H1 (cell line): ENCODE measurements around the gene APLP1. TPM values are rescaled to one million over a fixed set of nuclear protein-coding genes. Genes with fewer than 3 reads are reported as not detected.

Experiments used
- CTCF ChIA-PET: fragments of 300-600 bp; sonication (Branson Sonifier 250); formaldehyde crosslinking; loops from one replicate; lab custom pipeline; 2021; ENCODE audit not compliant: partially characterized antibody; lab: Charles Lee
- POLR2A ChIA-PET: fragments of 300-600 bp; sonication (Branson Sonifier 250); formaldehyde crosslinking; loops from one replicate; lab custom pipeline; 2021; ENCODE audit warnings: inconsistent platforms; ENCODE audit not compliant: partially characterized antibody; lab: Charles Lee
- DNase-seq, 2 experiments: peaks; one replicate each; pipeline versions ENCODE4 v3.0.0 to v3.0.0-alpha.2; 2010 to 2022; ENCODE audit warnings: low spot score in 2 of 2, low read depth in 1 of 2, mixed read lengths in 1 of 2
- FAIRE-seq: peaks from 2 replicates; lab custom pipeline; 2011; peaks lifted over from hg19 to GRCh38; lab: Jason Lieb, UNC
- H2AFZ ChIP-seq: 2 replicates; pipeline ENCODE4 v1.8.1; 2012; ENCODE audit warnings: low read length, inconsistent platforms
- H2AK5ac ChIP-seq: 2 replicates; pipeline ENCODE4 v1.6.1; 2013; ENCODE audit warnings: low read depth, low read length
- H2BK120ac ChIP-seq: replicated peaks from 2 replicates; pipeline ENCODE3; 2013; ENCODE audit warnings: low read depth, low read length, inconsistent platforms
- H2BK12ac ChIP-seq: 2 replicates; pipeline ENCODE4 v1.6.1; 2013; ENCODE audit warnings: low read depth, low read length
- H2BK15ac ChIP-seq: 2 replicates; pipeline ENCODE4 v1.6.1; 2013; ENCODE audit warnings: low read length
- H2BK20ac ChIP-seq: 2 replicates; pipeline ENCODE4 v1.6.1; 2013; ENCODE audit warnings: low read length
- H2BK5ac ChIP-seq: 2 replicates; pipeline ENCODE4 v1.6.1; 2013; ENCODE audit warnings: low read depth, low read length
- H3K14ac ChIP-seq: 2 replicates; pipeline ENCODE4 v1.6.1; 2013; ENCODE audit warnings: inconsistent platforms; ENCODE audit not compliant: insufficient read length
- H3K18ac ChIP-seq: 2 replicates; pipeline ENCODE4 v1.6.1; 2013; ENCODE audit warnings: low read length; ENCODE audit errors: extremely low read depth
- H3K23ac ChIP-seq: 2 replicates; pipeline ENCODE4 v1.6.1; 2013; ENCODE audit warnings: inconsistent platforms; ENCODE audit not compliant: insufficient read length
- H3K23me2 ChIP-seq: 2 replicates; pipeline ENCODE4 v1.6.1; 2013; ENCODE audit warnings: low read depth, low read length
- H3K27ac ChIP-seq: 2 replicates; pipeline ENCODE4 v1.6.1; 2011; ENCODE audit warnings: low read depth, low read length, inconsistent platforms
- H3K27me3 ChIP-seq, 4 experiments: replicated peaks in 1 of 4; 1 replicate in 1 of 4; 2 replicates in 3 of 4; pipeline versions ENCODE4 v1.6.1 to v1.8.1; 2011 to 2013; ENCODE audit warnings: low read length in 3 of 4, mild to moderate bottlenecking in 3 of 4, inconsistent platforms in 2 of 4, mixed read lengths in 2 of 4, moderate library complexity in 1 of 4; ENCODE audit not compliant: control insufficient read depth in 3 of 4, insufficient read depth in 3 of 4; ENCODE audit errors: extremely low read depth in 1 of 4
- H3K36me3 ChIP-seq, 4 experiments: 2 replicates each; pipeline versions ENCODE4 v1.6.1 to v1.8.1; 2011 to 2013; ENCODE audit warnings: mild to moderate bottlenecking in 4 of 4, low read length in 3 of 4, moderate library complexity in 2 of 4, control low read depth in 1 of 4, inconsistent platforms in 1 of 4; ENCODE audit not compliant: insufficient read depth in 4 of 4, control insufficient read depth in 2 of 4
- H3K4ac ChIP-seq: replicated peaks from 2 replicates; pipeline ENCODE3; 2013; ENCODE audit warnings: low read length, low read depth, mixed read lengths, inconsistent platforms; ENCODE audit not compliant: insufficient read length
- H3K4me1 ChIP-seq, 4 experiments: replicated peaks in 1 of 4; 1 replicate in 1 of 4; 2 replicates in 3 of 4; pipeline versions ENCODE4 v1.6.1 to v1.8.1; 2011 to 2013; ENCODE audit warnings: low read length in 3 of 4, inconsistent platforms in 2 of 4, mixed read lengths in 1 of 4; ENCODE audit not compliant: insufficient read depth in 4 of 4, control insufficient read depth in 3 of 4
- H3K4me2 ChIP-seq, 2 experiments: 2 replicates each; pipeline versions ENCODE4 v1.6.1 to v1.8.1; 2011 to 2013; ENCODE audit warnings: low read depth in 2 of 2, low read length in 2 of 2, control low read depth in 1 of 2, inconsistent platforms in 1 of 2, mild to moderate bottlenecking in 1 of 2; ENCODE audit not compliant: insufficient read depth in 1 of 2
- H3K4me3 ChIP-seq, 4 experiments: fragments of 200-600, 300-600 bp in 1 of 4; sonication (generic), shearing (Covaris generic), sonication (Bioruptor Twin) in 1 of 4; 2 replicates each; pipeline versions ENCODE4 v1.5.1 to v1.8.1; 2011 to 2016; ENCODE audit warnings: low read length in 4 of 4, low read depth in 3 of 4, control low read depth in 2 of 4, inconsistent platforms in 2 of 4, mild to moderate bottlenecking in 2 of 4, mixed read lengths in 1 of 4, moderate library complexity in 1 of 4; ENCODE audit not compliant: insufficient read depth in 2 of 4; ENCODE audit errors: extremely low read depth in 1 of 4
- H3K56ac ChIP-seq: replicated peaks from 2 replicates; pipeline ENCODE3; 2013; ENCODE audit warnings: low read depth, mild to moderate bottlenecking, mixed read lengths, low read length, inconsistent platforms; ENCODE audit not compliant: insufficient read length
- H3K79me1 ChIP-seq: 2 replicates; pipeline ENCODE4 v1.6.1; 2013; ENCODE audit warnings: low read depth, low read length, control low read depth
- H3K79me2 ChIP-seq, 2 experiments: 2 replicates each; pipeline versions ENCODE4 v1.6.1 to v1.8.1; 2012 to 2013; ENCODE audit warnings: low read length in 2 of 2, mild to moderate bottlenecking in 2 of 2, inconsistent platforms in 1 of 2; ENCODE audit not compliant: insufficient read depth in 2 of 2, control insufficient read depth in 1 of 2
- H3K9ac ChIP-seq, 4 experiments: replicated peaks in 1 of 4; 1 replicate in 1 of 4; 2 replicates in 3 of 4; pipeline versions ENCODE4 v1.6.1 to v1.8.1; 2011 to 2013; ENCODE audit warnings: low read depth in 3 of 4, low read length in 3 of 4, control low read depth in 2 of 4, mild to moderate bottlenecking in 2 of 4, moderate library complexity in 2 of 4, inconsistent platforms in 1 of 4; ENCODE audit errors: extremely low read depth in 1 of 4
- H3K9me3 ChIP-seq, 2 experiments: 2 replicates each; pipeline versions ENCODE4 v1.6.1 to v1.8.1; 2012 to 2013; ENCODE audit warnings: mild to moderate bottlenecking in 2 of 2, moderate library complexity in 2 of 2, control low read depth in 1 of 2, inconsistent platforms in 1 of 2, low read depth in 1 of 2, low read length in 1 of 2, mixed read lengths in 1 of 2; ENCODE audit not compliant: insufficient read depth in 2 of 2
- H4K20me1 ChIP-seq, 2 experiments: replicated peaks in 1 of 2; 2 replicates each; pipeline versions ENCODE3 to v1.8.1; 2011 to 2013; ENCODE audit warnings: inconsistent platforms in 2 of 2, low read length in 2 of 2, mild to moderate bottlenecking in 1 of 2; ENCODE audit not compliant: insufficient read depth in 2 of 2, control insufficient read depth in 1 of 2
- H4K5ac ChIP-seq: 2 replicates; pipeline ENCODE4 v1.6.1; 2013; ENCODE audit warnings: low read length, low read depth, mixed read lengths, inconsistent platforms; ENCODE audit not compliant: insufficient read length
- H4K8ac ChIP-seq: 2 replicates; pipeline ENCODE4 v1.8.0; 2013; ENCODE audit warnings: mild to moderate bottlenecking, moderate library complexity, low read length, inconsistent platforms; ENCODE audit not compliant: insufficient read depth; ENCODE audit errors: extremely low read depth
- H4K91ac ChIP-seq: replicated peaks from 2 replicates; pipeline ENCODE3; 2013; ENCODE audit warnings: low read length, mixed read lengths, inconsistent platforms; ENCODE audit not compliant: insufficient read length
- FOSL1 ChIP-seq: IDR thresholded peaks from 2 replicates; pipeline ENCODE4 v1.6.1; 2011; ENCODE audit warnings: mild to moderate bottlenecking, low read depth, low read length, moderate library complexity; ENCODE audit not compliant: insufficient read depth
- HDAC2 ChIP-seq, 2 experiments: fragments of 300-600 bp in 1 of 2; sonication (generic) in 1 of 2; IDR thresholded peaks; 2 replicates each; pipeline ENCODE4 v1.6.1; 2011 to 2012; ENCODE audit warnings: low read depth in 2 of 2, low read length in 2 of 2, mild to moderate bottlenecking in 2 of 2, moderate library complexity in 2 of 2, borderline replicate concordance in 1 of 2, inconsistent platforms in 1 of 2
- MAFK ChIP-seq: IDR thresholded peaks from 2 replicates; pipeline ENCODE4 v1.6.1; 2012; ENCODE audit warnings: low read depth, mild to moderate bottlenecking, improper control_type of control experiment, low read length
- SAP30 ChIP-seq: fragments of 300-600 bp; sonication (generic); IDR thresholded peaks from 2 replicates; pipeline ENCODE4 v1.7.1; 2012; ENCODE audit warnings: low read length, moderate library complexity, mild to moderate bottlenecking, inconsistent platforms; ENCODE audit not compliant: insufficient read depth, insufficient replicate concordance
- SP1 ChIP-seq: IDR thresholded peaks from 2 replicates; pipeline ENCODE4 v1.6.1; 2011; ENCODE audit warnings: low read depth, low read length
- SP2 ChIP-seq: IDR thresholded peaks from 2 replicates; pipeline ENCODE4 v1.6.1; 2012; ENCODE audit warnings: mild to moderate bottlenecking, low read length, inconsistent platforms
- SRF ChIP-seq: IDR thresholded peaks from 2 replicates; pipeline ENCODE4 v1.6.1; 2011; ENCODE audit warnings: mild to moderate bottlenecking, low read depth, low read length, moderate library complexity
- TCF12 ChIP-seq: IDR thresholded peaks from 2 replicates; pipeline ENCODE4 v1.6.1; 2011; ENCODE audit warnings: low read depth, mild to moderate bottlenecking, low read length
- WGBS, 2 experiments: shearing (Covaris generic) in 1 of 2; methylation state at CpG; one replicate each; pipeline versions ENCODE4 v1.1.6 to v1.1.7; 2013 to 2015; ENCODE audit warnings: low lambda C conversion rate in 2 of 2, mixed read lengths in 2 of 2, inconsistent platforms in 1 of 2, low coverage in 1 of 2, missing lambda C conversion rate in 1 of 2; ENCODE audit not compliant: insufficient replicate concordance in 2 of 2, insufficient coverage in 1 of 2, insufficient read length in 1 of 2; ENCODE audit errors: extremely low coverage in 1 of 2, missing lambda C conversion rate in 1 of 2; 5-methylcytosine and 5-hydroxymethylcytosine counted together
- polyA plus RNA-seq, 7 experiments: library from polyadenylated mRNA; depleted of rRNA in 3 of 7; stranded (reverse) in 5 of 7; unstranded in 2 of 7; fragments of >200 nt in 5 of 7; fragments of 200-250 nt in 2 of 7; gene quantifications; 1 replicate in 5 of 7; 2 replicates in 1 of 7; 4 replicates in 1 of 7; pipeline versions ENCODE4 v1.2.1 to v1.2.3, GENCODE V29; 2011 to 2013; ENCODE audit warnings: missing spikeins in 2 of 7, mixed read lengths in 2 of 7
- total RNA-seq: library from RNA; stranded (reverse); fragmentation: NEBNext Ultra II Directional; extraction: Animal tissue kit (Norgen Biotek cat#: 25700); gene quantifications from 2 replicates; pipeline ENCODE4 v1.2.1, GENCODE V29; 2021
- TF ChIP-seq, protein P1 (sequence below): IDR thresholded peaks from 2 replicates; pipeline ENCODE4 v1.6.1; 2012; ENCODE audit warnings: inconsistent platforms

Gene APLP1
- total and polyA plus RNA-seq, 2 of the 8 experiments (the other 6 are each of a cell fraction or from before 2014, with no cell fraction given), result 19.9 to 22.0 TPM

DNA sequence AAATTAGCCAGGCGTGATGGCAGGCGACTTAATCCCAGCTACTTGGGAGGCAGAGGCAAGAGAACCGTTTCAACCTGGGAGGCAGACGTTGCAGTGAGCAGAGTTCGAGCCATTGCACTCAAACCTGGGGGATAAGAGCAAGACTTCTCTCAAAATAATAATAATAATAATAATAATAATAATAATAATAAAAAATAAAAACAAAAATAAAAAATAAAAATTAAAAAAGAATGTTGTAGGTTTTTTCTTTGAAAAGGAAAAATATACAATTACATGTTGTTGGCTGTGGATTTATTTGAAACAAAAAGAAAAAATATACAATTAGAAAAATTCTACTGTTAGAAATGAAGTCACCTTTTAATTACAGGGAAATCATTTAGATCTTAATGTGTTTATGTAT, 44.2 kb upstream of the APLP1 start:
- no peak overlapping the region for H4K5ac ChIP-seq
- H2BK15ac ChIP-seq, result no peak overlapping the region
- no peak overlapping the region for H3K56ac ChIP-seq
- ChIA-PET CTCF (interaction anchor here (0.6 to 3.6 kb wide), 2 partner anchors 11 to 57 kb away, joined by 3 to 11 read pairs; no protein-coding TSS in a partner anchor), POLR2A (interaction anchor here (1.8 kb wide), 1 partner anchor 84 kb away, joined by 4 read pairs; no protein-coding TSS in a partner anchor)
- no peak overlapping the region for H3K4me2 ChIP-seq
- no peak overlapping the region for H2BK12ac ChIP-seq
- H3K9me3 ChIP-seq, result no peaks in the 10 kb centered on the region
- H4K91ac ChIP-seq, result no peak overlapping the region
- WGBS, 2 experiments, result 90% methylated on average over 5 of the region's 5 CpGs; no CpG with 5 or more reads in 1 of the 2 experiments
- H3K36me3 ChIP-seq, result no peaks in the 10 kb centered on the region
- H4K8ac ChIP-seq, result no peak overlapping the region
- no peak overlapping the region for H3K27ac ChIP-seq
- FAIRE-seq (no peak), DNase-seq (no peak)
- no peaks in the 10 kb centered on the region for H3K79me1 ChIP-seq
- H3K14ac ChIP-seq, result no peak overlapping the region
- TF ChIP-seq MAFK (no peak), SP1 (no peak), SAP30 (no peak), FOSL1 (no peak), SP2 (no peak), TCF12 (no peak), SRF (no peak), HDAC2 (IDR thresholded peaks at IDR 0.05; ENCODE audit: borderline replicate concordance in 1 of 2, low read depth in 2 of 2, low read length in 2 of 2) (no peak)
- TF ChIP-seq, protein P1, sequence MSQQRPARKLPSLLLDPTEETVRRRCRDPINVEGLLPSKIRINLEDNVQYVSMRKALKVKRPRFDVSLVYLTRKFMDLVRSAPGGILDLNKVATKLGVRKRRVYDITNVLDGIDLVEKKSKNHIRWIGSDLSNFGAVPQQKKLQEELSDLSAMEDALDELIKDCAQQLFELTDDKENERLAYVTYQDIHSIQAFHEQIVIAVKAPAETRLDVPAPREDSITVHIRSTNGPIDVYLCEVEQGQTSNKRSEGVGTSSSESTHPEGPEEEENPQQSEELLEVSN, result no peak
- H2BK5ac ChIP-seq, result no peak overlapping the region
- H3K4me3 ChIP-seq, result no peak overlapping the region
- H4K20me1 ChIP-seq, result no peaks in the 10 kb centered on the region
- H2AK5ac ChIP-seq, result no peak overlapping the region
- H3K79me2 ChIP-seq, result no peaks in the 10 kb centered on the region
- no peak overlapping the region for H3K4ac ChIP-seq
- no peak overlapping the region for H3K23ac ChIP-seq
- H3K27me3 ChIP-seq, result peaks cover 0 to 3% (median 0%) of the 10 kb centered on the region in 4 experiments; a peak in 3 of 7 replicates
- H3K18ac ChIP-seq, result no peak overlapping the region
- no peak overlapping the region for H2AFZ ChIP-seq
- no peak overlapping the region for H3K9ac ChIP-seq
- no peak overlapping the region for H2BK20ac ChIP-seq
- no peaks in the 10 kb centered on the region for H3K23me2 ChIP-seq
- no peak overlapping the region for H2BK120ac ChIP-seq
- no peaks in the 10 kb centered on the region; a peak in 2 of 7 replicates for H3K4me1 ChIP-seq
